COLO829 (cell line): ENCODE results near the gene TERF2IP.

Source experiments
- DNase-seq: peaks from one replicate; pipeline ENCODE4 v3.0.0; 2012; ENCODE audit warnings: low spot score

TERF2IP gene

GRCh38 chr16:75635036-75635435 is 12.5 kb upstream of the TERF2IP start:
- DNase-seq, result no peak

DNA sequence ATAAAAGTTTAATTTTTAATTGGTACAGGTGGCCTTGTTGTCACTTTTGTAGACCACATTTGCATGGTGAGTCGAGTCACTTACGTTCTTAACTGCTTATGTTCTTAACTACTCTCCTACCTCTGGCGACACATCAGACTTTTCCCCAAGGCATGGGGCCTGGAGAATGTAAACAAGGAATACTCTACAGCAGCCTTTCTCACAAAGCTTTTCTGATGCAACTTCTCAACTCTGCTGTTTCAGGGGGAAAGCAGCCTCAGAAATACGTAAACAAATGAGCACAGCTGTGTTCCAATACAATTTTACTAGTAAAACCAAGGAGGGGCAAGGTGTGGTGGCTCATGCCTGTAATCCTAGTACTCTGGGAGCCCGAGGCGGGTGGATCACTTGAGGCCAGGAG is 7.0 kb upstream of the TERF2IP start:
- no peak for DNase-seq

DNA sequence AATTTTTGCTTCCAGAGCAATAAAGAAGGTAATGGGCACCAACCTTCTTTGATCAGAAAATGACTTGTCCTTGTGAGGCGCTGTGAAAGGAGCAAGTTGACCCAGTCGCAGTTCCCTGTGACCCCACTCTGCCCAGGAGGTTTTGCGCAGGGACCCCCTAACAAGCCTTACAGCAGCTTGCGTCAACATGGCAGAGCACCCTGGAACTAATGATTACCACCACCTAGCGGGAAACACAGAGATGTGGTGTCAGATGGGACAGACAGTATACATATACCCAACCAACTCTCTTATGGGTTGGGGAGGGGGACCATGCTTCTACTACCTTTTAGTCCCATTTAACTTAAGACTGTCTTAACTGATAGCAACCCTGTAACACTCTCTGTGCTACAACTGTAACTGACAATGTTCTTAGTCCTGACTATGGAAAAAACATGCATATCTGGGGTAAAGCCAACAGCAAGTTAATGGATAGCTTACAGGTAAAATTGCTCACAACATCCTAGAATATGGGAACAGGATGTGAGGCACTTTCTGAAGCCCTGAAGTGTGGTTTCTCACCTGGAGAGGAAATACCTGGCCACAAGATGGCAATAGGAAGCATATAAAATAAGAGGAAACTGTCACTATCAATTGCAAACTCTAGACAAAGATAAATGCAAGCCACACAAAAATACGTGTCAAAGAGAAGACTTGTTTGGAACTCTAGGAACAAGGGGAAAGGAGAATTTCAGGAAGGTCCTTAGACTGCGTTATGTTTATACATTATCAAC is 3.1 kb upstream of the TERF2IP start:
- DNase-seq, result no peak

GRCh38 chr16:75647112-75647491 is 471 bp upstream of the TERF2IP start:
- no peak for DNase-seq

DNA sequence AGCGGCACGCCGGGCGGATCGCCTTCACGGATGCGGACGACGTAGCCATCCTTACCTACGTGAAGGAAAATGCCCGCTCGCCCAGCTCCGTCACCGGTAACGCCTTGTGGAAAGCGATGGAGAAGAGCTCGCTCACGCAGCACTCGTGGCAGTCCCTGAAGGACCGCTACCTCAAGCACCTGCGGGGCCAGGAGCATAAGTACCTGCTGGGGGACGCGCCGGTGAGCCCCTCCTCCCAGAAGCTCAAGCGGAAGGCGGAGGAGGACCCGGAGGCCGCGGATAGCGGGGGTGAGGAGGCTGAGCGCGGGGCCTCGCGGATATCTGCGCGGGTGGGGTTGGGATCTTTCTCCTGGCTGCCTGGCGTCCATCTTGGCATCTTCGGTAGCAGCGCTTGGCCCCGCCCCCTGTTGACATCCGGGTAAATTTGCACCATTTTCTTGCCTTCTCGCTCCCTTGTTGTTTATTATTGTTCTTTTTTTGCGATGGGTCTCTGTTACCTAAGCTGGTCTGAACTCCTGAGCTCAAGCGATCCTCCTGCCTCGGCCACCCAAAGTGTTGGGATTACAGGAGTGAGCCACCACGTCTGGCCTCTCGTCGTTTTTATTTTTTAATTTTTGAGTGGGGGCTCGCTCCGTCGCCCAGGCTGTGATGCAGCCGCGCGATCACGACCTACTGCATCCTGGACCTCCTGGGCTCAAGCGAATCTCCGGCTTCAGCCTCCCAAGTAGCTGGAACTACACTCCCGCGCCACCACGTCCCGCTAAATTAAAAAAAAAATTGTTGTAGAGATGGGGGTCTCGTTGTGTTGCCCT is 898 bp downstream of the TERF2IP start:
- DNase-seq, result peak; percentile 59

GRCh38 chr16:75653922-75654321 is 6.3 kb downstream of the TERF2IP start:
- DNase-seq, result no peak

DNA sequence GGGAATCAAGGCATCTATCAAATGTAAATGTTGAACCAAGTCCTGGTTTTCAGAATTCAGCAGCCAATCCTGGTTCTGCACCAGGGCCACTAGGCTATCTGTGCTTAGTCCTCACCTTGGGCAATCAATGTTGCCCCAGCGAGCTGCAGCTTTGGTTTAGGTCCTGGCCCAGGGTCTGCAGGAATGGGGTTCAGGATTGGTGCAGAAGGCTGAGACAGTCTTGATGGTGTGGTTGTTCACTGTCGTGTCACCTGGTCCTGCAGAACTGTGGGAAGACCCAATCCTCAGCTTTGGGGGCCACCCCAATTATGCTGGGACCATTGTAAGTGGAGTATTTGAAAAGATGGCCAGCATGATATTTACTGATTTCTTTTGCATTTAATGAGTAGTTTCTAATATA is 10.6 kb downstream of the TERF2IP start:
- no peak for DNase-seq

DNA sequence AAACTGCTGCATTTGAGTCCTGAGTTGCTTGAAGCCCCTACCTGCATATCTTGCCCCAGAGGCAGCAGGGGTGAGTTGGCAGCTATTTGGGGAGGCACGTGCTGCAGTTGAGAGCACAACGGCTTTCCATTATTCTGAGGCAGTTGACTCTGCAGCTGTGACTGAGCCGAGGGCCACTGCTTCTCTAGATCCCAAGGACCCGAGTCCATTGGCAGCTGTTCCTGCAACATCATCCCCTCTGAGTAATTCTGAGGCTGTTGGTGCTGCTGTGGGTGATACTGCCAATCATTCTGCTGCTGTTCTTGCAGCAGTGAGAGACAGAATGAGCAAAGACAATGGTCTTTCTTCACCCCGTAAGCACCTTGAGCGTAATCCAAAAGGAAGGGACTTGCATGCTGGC is 12.7 kb downstream of the TERF2IP start:
- no peak for DNase-seq

DNA sequence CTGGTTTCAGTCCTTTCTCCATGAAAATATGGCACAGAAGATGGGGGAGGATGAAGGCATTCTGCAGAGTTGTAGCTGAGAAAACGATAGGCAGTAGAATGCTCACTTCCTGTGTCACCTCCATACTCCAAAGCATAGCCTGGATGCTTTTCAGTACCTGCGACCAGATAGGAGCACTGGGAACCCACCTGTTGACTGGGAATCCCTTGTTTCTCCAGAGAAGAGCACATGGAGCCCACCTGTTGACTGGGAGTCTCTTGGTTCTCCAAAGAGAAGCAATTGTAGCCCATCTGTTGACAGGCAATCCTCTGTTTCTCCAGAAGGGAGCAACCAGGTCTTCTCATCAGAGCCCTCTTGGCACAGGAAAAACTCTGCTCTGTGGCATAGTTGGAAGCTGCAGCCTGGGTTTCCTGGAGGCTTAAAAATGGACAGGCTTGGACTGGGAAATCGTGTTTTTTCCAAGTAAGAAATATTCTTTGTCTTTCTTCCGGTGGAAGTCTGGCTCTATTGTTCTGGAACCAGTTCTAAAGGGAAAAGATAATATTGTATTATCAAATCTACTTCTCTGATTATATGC is 13.2 kb downstream of the TERF2IP start:
- DNase-seq, result no peak

GRCh38 chr16:75667503-75667902 is 19.9 kb downstream of the TERF2IP start:
- DNase-seq, result no peak

- DNase-seq, result no peak
These were observed 29.3 kb downstream of the TERF2IP start, which contains the start of gene CPHXL2 for GRCh38 chr16:75676909-75677308. Gene CPHXL2, minus strand, starts transcription at chr16:75677009. Its CDS starts 10 bp downstream, at chr16:75676999.

- no peak for DNase-seq
These were observed 31.8 kb downstream of the TERF2IP start for GRCh38 chr16:75679366-75679765.

DNA sequence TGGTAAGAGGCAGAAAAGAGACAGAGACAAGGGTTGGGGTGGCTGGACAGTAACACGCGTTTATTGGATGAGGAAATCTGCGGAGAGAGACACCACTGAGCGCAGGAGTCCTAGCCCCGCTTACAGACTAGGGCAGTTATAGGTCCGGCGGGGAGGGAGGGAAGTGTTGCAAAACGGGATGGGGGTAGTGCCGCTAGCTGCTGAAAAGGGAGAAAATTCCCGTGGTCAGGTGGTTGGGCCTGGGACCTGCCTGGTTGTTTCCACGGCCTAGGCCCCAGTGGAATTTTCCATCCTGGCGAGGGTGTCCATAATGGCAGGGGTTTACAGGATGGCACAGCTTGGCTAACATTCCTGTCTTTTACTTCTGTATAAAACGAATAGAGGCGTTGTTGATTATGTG is 34.7 kb downstream of the TERF2IP start:
- DNase-seq, result no peak

DNA sequence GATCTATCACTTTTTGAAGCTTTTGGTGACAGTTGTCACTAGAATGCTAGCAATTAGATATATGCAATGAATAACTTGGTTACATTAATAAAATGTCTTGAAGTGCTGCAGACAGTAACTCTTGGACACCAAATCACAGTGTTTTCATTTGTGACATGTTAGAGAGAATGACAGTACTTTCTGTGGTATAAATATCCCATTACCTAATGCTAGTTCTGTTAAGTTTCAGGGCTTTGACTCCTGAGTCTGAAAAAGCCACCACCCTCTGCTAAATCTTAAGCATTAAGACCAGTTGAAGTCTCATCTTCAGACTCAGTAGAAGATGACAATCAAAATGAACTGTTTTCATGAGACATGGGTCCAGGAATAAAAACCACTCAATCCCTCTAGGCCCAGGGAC is 39.8 kb downstream of the TERF2IP start:
- DNase-seq, result no peak

DNA sequence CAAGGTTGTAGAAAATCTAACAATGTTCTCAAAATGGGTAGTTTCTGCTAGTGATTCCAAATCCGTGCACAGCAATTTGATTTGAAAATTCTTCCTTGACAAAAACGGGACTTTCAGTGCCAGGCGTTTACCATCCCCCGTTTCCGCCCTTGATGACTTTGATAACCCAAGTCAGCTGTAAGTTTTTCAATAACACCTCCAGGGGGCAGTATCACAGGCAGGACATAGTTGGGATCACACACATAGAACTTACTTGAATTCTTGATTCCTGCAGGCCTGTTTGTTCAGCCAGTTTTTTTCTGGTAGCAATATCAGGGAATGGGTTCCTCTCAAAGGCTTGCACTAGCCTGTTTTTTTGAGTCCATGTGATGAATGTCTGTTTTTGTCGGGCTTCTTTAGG is 48.1 kb downstream of the TERF2IP start:
- no peak for DNase-seq

DNA sequence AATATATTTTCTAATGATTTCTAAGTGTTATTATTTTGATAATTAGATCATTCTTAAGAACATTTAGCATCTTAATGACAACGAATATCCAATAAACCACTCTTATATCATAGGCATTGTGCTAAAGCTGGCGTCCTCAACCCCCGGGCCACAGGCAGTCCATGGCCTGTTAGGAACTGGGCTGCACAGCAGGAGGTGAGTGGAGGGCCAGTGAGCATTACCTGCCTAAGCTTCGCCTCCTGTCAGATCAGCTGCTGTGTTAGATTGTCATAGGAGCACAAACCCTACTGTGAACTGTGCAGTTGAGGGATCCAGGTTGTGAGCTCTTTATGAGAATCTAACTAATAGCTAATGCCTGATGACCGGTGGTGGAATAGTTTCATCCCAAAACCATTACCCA is 50.0 kb downstream of the TERF2IP start:
- no peak for DNase-seq

DNA sequence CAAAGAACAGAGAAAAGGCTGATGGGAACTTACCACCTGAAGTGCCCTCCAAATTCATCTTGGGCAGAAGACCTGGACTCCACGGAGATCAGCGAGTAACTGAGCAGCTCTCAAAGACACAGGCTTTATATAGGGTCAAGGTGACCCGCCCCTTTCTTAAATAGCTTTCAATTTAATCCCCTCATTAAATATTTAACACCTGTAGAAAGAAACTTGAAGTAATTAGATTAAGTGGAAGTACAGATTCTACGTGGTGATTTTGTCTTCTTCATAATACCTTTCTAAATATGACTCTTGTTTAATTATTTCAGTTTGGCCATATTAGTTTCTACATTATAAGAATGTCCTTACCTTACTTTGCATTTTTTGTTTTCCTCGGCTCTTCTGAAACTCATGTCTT is 53.8 kb downstream of the TERF2IP start, which contains the start of gene DUXB:
Gene DUXB, minus strand, starts transcription at position 101 of the 400 bp plus-strand sequence. Its CDS starts 43 bp downstream, at position 58.
- no peak for DNase-seq

DNA sequence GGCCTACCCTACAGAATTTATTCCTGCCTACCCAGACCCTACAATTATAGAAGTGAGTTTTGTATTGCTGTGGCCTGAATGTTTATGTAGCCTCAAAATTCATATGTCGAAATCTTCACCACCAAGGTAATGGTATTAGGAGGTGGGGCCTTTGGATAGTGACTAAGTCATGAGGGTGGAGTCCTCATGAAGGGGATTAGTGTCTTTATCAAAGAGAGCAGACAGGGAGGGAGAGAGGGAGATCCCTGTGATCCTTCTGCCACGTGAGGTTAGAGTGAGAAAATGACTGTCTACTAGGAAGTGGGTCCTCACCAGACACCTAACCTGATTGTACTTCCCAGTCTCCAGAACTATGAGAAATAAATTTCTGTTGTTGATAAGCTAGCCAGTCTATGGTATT is 54.7 kb downstream of the TERF2IP start:
- DNase-seq, result no peak

DNA sequence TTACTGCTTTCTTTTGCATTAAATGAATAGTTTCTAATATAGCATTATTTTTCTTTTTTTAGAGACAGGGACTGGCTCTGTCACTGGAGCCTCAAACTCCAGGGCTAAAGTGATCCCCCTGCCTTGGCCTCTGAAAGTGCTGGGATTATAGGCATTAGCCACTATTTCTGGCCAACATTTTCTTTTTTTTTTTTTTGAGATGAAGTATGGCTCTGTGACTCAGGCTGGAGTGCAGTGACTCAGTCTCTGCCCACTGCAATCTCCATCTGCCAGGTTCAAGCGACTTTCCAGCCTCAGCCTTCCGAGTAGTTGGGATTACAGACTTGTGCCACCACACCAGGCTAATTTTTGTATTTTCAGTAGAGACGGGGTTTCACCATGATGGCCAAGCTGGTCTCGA is 55.7 kb downstream of the TERF2IP start:
- no peak for DNase-seq
